Ovary (tissue), 3 donors: ENCODE measurements around the gene SP140.

Source experiments
- CTCF ChIP-seq, 3 donors: fragments of 450-650 bp in 2 of 3; fragments of 200-600 bp in 1 of 3; IDR thresholded peaks; one replicate each; pipeline versions ENCODE4 v1.5.1 to v1.8.0; 2016 to 2022; ENCODE audit warnings: antibody characterized with exemption in 3 of 3, mild to moderate bottlenecking in 1 of 3
- EP300 ChIP-seq: sonication (generic); formaldehyde crosslinking; IDR thresholded peaks from one replicate; pipeline ENCODE4 v1.6.1; 2017; ENCODE audit warnings: antibody characterized with exemption
- POLR2A ChIP-seq: fragments of 450-650 bp; IDR thresholded peaks from one replicate; pipeline ENCODE4 v1.6.1; 2017; ENCODE audit warnings: antibody characterized with exemption, mild to moderate bottlenecking, moderate library complexity
- donor health status: DM: no; HTN: no; CAD: no.

GRCh38 chr2:230286048-230286447, 60.5 kb downstream of the SP140 start:
- TF ChIP-seq CTCF (IDR thresholded peaks at IDR 0.05), result no peak
- TF ChIP-seq EP300, result no peak
- no peak for TF ChIP-seq POLR2A
